SIG-M5 (cell line): ENCODE results near the gene MRPL24.

ENCODE experiments used
- DNase-seq: peaks from one replicate; lab custom pipeline; 2025; lab: John Stamatoyannopoulos, UW

The MRPL24 gene

DNA sequence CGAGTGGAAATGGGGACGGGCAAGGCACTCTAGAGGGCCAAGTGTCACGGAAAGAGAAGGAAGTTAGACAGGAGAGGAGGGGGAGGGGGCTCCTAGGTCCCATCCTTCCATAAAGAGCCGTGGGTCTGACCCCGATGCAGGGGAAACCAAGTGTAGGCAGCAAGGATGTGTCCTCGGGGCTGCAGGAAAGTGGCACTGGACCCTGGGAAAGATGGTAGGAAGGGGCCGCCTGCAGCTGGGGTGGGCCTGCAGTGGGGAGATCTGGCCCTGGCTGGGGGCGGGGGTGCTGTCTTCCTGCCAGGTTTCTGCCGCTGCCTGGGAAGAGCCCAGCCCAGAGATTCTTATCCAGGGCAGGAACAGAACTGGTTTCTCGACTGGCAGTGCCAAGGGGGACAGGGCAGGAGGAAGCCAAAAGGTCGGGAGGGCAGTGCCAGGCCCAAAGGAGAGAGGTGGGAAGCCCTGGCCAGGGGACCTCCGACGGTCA is 48.4 kb downstream of the MRPL24 start:
- DNase-seq, result no peak

DNA sequence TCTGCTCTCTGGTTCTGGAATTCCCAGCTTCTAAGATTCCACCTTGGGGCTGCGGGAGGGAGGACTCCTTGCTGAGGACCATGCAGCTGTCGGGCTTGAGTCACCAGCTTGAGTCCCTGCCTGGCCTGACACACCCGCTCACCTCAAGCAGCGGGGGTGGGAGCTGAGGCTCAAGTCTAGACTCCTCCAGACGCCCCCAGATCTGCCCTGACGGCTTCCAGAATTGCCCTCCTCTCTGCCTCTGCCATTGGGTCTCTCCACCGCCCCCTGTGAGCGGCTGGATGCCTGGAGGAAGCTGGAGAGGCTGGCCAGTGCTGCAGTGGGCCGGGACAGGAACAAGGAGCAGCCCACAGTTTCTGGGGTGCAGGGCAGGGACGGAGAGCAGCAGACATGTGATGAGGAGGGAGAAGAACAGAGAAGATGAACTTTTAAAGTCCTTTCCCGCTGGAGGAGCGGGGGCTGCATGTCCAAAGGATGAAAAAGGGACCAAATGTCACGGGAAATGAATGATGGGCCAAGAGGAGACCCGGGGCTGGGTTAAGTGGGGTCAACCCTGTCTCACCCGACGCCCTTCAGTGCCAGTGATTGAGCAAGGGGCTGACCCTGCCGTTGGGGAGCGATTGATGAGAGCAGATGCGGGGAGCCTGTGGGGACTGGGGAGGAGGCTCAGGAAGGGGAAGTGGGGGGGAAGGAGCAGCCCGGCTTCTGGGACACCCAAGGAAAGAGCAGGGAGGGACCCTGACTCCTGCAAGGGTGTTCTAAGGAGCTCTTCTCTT is 49.0 kb downstream of the MRPL24 start:
- DNase-seq, result no peak

DNA sequence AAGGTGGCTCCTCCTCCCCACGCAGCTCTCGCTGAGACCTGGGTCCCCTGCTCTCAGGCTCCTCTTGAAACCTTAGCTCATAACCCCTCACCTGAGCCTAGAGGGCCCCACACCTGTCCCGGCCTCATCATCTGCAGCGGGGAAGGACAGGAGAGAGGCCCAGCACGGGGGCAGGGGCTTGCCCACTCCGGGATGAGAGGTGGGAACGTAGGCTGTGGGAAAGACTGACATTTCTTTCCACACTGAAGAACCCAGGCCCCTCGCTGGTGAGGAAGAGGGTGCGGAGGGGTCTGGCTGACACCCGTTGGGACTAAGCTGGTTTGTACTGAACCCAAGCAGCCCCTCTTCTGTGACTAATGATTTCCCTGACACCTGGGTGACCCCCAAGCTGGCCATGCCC is 49.7 kb downstream of the MRPL24 start:
- no peak for DNase-seq

DNA sequence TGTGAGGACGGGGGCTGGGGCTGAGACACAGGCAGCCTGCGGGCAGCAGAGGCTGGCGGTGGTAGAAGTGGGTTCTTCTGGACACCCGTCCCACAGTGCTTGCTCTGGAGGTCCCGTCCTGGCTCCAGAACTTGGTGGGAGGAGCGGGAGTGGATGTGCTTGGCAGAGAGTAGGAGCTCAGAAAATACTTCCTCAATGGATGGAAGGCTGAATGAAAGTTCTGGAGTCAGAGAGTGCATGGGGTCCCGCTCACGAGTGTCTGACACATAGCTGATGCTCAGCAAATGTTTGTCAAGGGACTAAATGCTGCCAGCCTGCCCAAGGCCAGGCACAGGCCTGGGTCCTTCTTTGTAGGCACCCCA is 50.2 kb downstream of the MRPL24 start:
- no peak for DNase-seq

DNA sequence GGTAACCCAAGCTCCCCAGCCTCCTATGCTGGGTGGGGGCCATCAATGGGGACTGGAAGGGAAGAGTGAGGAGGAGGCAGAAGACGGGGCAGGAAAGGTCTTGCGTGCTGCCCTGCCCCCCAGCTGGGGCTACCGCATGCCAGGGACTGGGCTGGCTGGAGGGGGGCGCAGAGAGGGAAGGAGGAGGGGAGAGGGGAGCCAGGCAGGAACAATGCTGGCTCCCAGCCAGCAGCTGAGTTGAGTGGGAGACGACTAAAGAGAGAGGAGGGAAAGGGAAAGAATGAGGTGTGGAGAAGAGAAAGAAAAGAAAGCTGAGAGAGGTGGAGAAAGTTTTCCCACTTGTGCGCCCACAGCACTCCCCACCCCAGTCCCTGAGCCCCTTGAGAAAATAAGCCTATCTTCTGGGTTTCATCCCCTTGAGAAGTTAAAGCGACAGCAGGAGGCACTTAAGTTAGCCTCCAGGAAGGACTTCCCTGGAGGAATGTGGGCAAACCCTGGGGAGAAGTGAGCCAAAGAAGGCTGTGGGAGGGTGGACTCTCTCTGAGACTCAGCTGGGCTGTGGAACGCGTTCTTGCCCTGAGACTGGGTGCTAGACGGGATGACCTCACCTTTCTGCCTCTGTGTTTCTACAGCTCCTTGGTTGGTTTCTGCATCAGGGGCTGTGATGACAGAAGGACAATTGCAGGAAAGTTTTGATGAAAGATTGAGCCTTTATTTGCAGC is 50.8 kb downstream of the MRPL24 start:
- no peak for DNase-seq

DNA sequence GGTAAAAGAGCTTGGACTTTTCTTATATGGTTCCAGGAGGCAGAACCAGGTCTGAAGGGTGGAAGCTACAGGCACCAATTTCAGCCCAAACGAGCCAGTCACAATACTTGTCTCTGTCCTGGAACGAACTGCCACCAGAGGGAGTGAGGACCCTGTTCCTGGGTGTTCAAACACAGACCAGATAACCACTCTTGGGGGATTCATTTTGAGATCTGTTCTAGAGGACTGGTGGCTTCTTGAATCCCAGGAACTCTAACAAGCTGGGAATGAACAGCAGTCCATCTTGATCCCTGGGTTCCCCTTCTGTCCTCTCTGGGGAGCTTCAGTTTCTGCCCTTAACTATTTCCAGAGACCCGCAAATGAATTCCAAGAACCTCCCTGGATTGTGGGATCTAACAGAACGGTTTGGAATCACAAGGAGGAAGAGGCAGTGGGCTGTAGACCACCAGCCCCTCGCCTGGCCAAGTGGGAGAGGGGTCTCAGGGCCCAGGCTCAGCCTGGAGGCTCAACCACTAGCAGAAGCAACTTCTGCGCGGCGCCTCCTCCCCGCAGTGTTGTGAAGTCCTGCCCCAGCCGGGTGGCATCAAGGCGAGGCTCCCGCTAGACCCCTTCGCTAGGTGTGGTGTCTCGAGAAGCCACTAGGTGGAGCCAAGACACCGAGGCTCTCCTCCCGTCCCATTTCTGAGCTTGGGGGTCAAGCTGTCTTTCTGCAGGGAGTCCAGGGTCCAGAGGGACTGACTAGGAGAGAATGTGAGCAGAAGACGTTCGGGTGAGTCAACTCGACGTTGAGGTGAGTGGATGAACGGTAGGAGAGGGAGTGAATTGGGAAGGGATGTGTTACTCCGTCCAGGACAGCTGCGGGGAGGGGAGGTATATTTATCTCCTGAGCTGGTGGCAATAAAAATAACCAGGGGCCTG is 51.6 kb downstream of the MRPL24 start:
- no peak for DNase-seq
